Glomerular visceral epithelial cell (primary cell): ENCODE results near the gene BGLAP.

Source experiments
- DNase-seq: peaks from one replicate; pipeline ENCODE4 v3.0.0-alpha.2; 2016; ENCODE audit errors: extremely low spot score

BGLAP gene

DNA sequence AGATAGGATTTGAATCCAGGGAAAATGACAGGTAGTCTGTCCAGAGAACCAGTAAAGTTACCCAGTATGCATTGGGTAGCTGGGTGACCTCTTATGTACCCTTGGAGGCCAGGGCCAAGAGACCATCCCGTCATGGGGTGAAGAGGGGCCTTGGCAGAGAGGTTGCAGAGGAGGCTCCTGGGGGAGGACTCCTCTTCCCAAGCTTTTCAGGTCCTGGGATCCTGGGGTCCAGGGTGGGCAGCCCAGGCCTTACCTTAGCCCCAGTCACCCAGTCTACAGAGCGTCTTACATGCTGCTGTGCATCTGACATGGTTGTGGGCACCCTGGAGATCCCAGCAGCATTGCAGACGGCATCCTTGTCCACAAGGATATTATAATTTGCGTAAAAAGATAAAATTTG is 15.2 kb upstream of the BGLAP start:
- no peak for DNase-seq

DNA sequence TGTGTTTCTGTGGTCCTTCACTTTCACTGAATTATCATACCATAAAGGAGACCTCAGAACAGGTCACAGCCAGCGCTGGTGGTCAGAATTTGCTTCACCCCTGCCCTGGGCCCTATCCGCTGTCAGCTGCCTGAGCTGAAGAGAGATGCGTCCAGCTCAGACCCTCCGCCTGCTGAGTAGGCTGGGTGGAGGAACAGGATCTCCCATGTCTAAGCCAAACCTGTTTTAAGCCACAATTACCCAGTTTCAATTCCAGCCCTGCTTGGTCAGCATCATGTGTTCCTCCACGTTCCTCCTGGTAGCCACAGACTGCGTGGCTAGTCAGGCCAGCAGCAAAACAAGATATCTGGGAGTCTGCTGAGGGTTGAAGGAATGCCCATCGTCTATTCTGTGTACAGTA is 13.5 kb upstream of the BGLAP start:
- DNase-seq: no peak

GRCh38 chr1:156229809-156230472 is 12.0 kb upstream of the BGLAP start:
- DNase-seq: no peak

- DNase-seq: no peak
Observed at GRCh38 chr1:156230473-156230837, 11.5 kb upstream of the BGLAP start.

DNA sequence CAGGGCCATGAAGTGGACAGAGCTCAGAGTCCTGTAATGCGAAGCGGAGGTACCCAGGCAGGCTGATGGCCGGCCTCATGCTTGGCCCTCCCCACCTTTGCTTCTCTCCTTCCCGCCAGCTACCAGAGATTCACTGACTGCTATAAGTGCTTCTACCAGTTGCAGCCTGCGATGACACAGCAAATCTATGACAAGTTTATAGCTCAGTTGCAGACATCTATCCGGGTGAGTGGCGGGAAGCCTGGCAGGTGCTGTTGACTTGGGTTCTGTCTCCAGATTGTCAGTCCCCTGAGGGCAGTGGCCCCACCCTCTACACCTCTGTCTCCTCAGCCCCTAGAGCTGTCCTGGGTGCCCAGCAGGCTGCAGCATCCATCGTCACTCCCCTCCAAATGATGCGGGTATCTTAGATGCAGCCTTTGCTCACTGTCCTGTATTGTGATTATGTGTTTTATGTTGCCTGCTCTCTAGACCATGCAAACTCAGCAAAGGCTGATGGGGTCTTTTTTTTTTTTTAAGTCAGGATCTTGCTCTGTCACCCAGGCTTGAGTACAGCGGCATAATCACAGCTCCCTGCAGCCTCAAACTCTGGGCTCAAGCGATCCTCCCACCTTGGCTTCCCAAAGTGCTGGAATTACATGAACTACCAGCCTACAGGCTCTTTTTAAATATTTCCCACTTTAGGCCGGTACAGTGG is 9.6 kb upstream of the BGLAP start:
- no peak for DNase-seq

DNA sequence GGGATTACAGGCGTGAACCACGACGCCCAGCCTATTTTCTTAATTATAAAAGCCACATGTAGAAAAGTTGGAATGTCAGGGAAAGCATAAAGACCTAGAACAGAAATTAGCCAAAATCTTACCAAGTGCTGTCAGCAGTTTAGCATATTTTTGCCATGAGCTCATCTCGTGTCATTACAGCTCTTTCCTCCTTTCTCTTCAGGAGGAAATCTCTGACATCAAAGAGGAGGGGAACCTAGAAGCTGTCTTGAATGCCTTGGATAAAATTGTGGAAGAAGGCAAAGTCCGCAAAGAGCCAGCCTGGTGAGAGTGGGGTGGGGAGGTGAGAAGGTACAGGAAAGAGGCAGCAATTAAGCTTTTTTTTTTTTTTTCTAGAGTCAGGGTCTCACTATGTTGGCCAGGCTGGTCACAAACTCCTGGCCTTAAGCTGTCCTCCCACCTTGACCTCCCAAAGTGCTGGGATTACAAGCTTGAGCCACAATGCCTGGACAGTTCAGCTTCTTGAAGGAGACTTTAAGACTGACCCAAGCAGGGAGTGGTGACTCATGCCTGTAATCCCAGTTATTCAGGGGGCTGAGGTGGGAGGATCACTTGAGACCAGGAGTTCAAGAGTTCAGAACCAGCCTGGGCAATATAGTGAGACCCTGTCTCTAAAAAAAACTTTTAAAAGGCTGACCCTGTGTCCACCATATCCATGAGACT is 8.4 kb upstream of the BGLAP start:
- DNase-seq: peak; percentile 50

DNA sequence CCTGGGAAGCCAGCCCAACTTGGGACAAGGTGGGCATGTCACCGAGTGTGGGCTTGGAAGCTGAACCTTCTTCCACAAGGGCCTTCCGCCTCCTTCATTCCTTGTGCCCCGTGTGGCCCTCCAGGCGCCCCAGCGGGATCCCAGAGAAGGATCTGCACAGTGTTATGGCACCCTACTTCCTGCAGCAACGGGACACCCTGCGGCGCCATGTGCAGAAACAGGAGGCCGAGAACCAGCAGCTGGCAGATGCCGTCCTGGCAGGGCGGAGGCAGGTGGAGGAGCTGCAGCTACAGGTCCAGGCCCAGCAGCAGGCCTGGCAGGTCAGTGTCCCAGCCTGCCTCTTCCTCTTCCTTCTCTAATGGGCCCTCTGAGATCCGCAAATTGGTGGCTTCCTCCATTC is 5.8 kb upstream of the BGLAP start:
- no peak for DNase-seq

- DNase-seq: no peak
Observed at GRCh38 chr1:156238248-156238647, 3.7 kb upstream of the BGLAP start.

- DNase-seq: peak; percentile 83
Observed at GRCh38 chr1:156241311-156241811, 623 bp upstream of the BGLAP start.

GRCh38 chr1:156242738-156243137 is 754 bp downstream of the BGLAP start:
- DNase-seq: no peak

DNA sequence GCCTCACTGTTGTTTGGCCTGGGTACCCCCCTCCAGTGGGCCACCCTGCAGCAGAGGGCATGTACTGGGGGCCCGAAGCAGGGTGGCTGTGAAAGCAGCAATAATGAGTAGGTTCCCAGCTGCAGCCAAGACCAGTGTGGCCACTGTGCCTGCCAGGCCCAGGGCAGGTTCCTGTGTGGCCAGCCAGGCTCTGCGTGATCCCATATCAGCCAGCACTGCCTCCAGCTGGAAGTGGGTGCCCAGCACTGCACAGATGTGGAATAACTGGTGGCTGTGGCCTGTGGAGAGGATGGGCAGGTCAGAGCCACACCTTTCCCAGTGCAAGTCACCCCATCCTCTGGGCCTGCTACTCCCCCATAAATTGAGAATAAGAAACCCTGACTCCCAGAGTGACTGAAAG is 2.1 kb downstream of the BGLAP start:
- DNase-seq: no peak

DNA sequence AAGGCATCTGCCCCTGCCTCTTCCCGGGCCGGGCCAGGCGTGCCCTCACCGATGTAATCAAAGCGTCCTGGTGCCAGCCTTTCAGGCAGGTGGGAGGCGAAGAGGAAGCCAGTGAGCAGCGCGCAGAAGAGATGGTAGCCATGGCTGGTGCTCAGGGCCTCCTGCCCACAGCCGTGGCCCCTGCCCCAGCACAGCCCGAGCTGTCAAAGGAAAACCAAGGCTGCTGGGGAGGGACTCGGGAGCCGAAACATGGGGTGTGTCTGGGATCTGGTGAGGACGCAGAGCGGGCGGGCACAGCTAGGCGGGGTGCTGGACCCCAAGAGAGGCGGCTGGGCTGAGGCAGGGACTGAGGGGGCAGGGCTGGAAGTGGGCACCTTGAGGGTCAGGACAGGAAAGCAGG is 2.7 kb downstream of the BGLAP start:
- DNase-seq: no peak

DNA sequence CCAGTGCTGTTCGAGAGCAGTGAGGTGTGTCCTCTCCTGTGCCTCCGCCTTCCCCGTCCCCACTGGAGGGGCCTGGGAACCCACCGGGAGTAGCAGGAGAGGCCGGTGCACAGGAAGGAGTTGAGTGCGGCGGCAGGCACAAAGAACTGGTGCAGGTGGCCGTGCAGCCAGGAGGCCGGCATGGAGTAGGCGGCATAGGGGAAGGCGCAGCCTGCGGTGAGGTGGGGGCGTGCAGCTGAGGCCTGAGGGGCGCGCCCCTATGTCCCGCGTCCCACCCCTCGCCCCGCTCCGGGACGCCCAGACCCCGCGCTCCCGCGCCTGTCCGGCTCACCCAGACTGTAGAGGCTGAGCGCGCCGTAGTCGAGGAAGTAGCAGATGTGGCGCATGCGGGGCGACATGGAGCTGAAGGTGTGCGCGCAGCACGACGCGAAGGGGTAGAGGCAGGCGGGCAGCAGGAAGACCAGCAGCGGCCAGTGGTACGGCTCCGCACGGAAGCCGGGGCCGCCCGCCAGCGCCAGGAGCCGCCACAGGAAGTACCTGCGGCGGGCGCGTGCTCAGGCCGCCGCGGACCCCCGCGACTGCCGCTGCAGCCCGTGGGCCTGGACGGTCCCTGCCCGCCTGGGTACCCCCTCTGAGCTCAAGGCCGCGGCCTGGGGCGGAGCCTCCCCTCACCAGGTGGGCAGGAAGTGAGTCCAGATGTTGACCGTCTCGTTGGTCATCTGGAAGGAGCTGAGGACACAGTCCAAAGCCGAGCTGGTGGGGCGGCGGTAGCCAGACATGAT is 3.7 kb downstream of the BGLAP start:
- DNase-seq: no peak

DNA sequence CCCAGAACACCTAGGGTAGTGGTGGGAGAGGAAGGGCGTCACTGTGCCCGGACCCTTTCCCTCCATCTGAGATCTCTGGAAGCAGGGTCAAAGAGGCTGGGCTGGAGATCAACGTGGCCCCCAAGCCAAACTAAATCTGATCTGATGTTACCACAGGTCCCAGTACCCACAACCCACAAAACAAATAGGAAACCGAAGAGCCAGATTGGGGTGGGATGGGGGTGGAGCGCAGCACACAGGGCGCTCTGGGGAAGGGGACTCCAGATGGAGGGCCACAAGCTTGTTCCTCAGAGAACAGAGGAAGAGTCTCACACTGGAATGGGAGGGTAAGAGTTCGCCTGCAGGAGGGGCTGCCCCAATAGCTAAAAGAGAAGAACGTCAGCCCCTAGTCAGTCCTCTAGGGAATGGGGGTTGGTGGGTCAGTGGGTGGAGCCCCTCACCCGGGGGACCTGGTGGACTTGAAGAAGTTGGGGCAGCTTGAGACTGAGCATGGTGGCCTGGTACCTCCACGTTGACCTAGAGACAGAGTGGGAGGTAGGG is 4.3 kb downstream of the BGLAP start:
- DNase-seq: no peak

GRCh38 chr1:156246781-156247459 is 4.9 kb downstream of the BGLAP start:
- no peak for DNase-seq

GRCh38 chr1:156247460-156248322 is 5.7 kb downstream of the BGLAP start, which contains the start of gene PAQR6:
PAQR6 (minus strand) TSS chr1:156248056; CDS start chr1:156246731, 1,325 bp downstream.
- no peak for DNase-seq

DNA sequence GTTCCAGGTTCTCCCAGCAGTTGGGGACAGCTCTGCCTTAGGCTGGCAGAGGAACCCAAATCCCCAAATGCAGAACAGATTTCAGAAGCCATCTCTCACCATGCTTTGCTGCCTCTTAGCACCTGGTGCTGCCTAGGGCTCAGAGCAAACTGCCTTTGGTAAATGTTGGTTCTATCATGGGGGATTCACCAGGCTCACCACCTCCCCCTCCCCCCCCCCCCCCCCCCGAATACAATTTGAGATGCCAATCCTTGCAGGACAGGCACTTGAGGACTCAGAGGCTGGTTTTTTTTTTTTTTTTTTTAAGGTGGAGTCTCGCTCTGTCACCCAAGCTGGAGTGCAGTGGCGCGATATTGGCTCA is 6.3 kb downstream of the BGLAP start:
- DNase-seq: no peak

- no peak for DNase-seq
Observed at GRCh38 chr1:156249593-156249992, 7.6 kb downstream of the BGLAP start.

- DNase-seq: no peak
Observed at GRCh38 chr1:156251527-156251926, 9.5 kb downstream of the BGLAP start.

GRCh38 chr1:156253634-156254033 is 11.7 kb downstream of the BGLAP start:
- no peak for DNase-seq
